ENCODE measurements around the gene C14orf119. TPM values are rescaled to one million over a fixed set of nuclear protein-coding genes. Genes with fewer than 3 reads are reported as not detected.
A peak's percentile ranks its signal among the peaks of the same experiment; 100 is the strongest.

C14orf119 gene
- total RNA-seq, 3 donors from 2014 or later (not counting 1 experiment from before 2014, with no cell fraction given), result 10.6 to 19.0 (median 14.7) TPM

- H3K27ac Mint-ChIP-seq, result no peak overlapping the region
- peaks cover 0 to 3% of the 10 kb centered on the region in 2 donors for H3K27me3 Mint-ChIP-seq (ENCODE audit: low read depth in 2 of 2)
- ATAC-seq (no peak), DNase-seq (no peak)
- WGBS (ENCODE audit: insufficient coverage), result 95% methylated on average over 17 of the region's 17 CpGs
- H3K36me3 Mint-ChIP-seq, result peaks cover 17% of the 10 kb centered on the region
- no peaks in the 10 kb centered on the region for H3K9me3 Mint-ChIP-seq
- Histone ChIP-seq H3K9me3 (ENCODE audit: control insufficient read depth, insufficient read depth, low read length) (no peaks in the 10 kb centered on the region), H3K4me3 (ENCODE audit: low read length) (no peak overlapping the region), H3K27me3 (ENCODE audit: control insufficient read depth, insufficient read depth, low read length) (no peaks in the 10 kb centered on the region), H3K36me3 (ENCODE audit: control insufficient read depth, insufficient read depth, low read length) (peaks cover 55% of the 10 kb centered on the region), H3K27ac (ENCODE audit: low read length) (no peak overlapping the region), H3K4me1 (ENCODE audit: control insufficient read depth, insufficient read depth, low read length) (peaks cover 18% of the 10 kb centered on the region)
- intact Hi-C loops (cut with micrococcal nuclease), result no loop called here
- H3K4me3 Mint-ChIP-seq, result no peak overlapping the region
- H3K4me1 Mint-ChIP-seq, result peaks cover 17 to 28% of the 10 kb centered on the region in 2 donors
- TF ChIP-seq CTCF (IDR thresholded peaks at IDR 0.05), result no peak
Measured at GRCh38 chr14:23060536-23061260, 34.6 kb upstream of the C14orf119 start.

GRCh38 chr14:23062002-23062401 lies 33.3 kb upstream of the C14orf119 start:
- Histone ChIP-seq H3K9me3 (ENCODE audit: control insufficient read depth, insufficient read depth, low read length) (no peaks in the 10 kb centered on the region), H3K36me3 (ENCODE audit: control insufficient read depth, insufficient read depth, low read length) (peaks cover 67% of the 10 kb centered on the region), H3K27me3 (ENCODE audit: control insufficient read depth, insufficient read depth, low read length) (no peaks in the 10 kb centered on the region), H3K4me3 (ENCODE audit: low read length) (no peak overlapping the region), H3K4me1 (ENCODE audit: control insufficient read depth, insufficient read depth, low read length) (peaks cover 9% of the 10 kb centered on the region), H3K27ac (ENCODE audit: low read length) (no peak overlapping the region)
- H3K27ac Mint-ChIP-seq, result no peak overlapping the region
- no peaks in the 10 kb centered on the region for H3K9me3 Mint-ChIP-seq
- no peak for ATAC-seq
- DNase-seq, result no peak
- no peak for TF ChIP-seq CTCF (IDR thresholded peaks at IDR 0.05)
- no peak overlapping the region for H3K4me3 Mint-ChIP-seq
- peaks cover 6 to 21% of the 10 kb centered on the region in 2 donors for H3K4me1 Mint-ChIP-seq
- no peaks in the 10 kb centered on the region for H3K27me3 Mint-ChIP-seq (ENCODE audit: low read depth in 2 of 2)
- H3K36me3 Mint-ChIP-seq, result peaks cover 17% of the 10 kb centered on the region
- WGBS (ENCODE audit: insufficient coverage), result 83% methylated on average over 2 of the region's 4 CpGs
- intact Hi-C loops (cut with micrococcal nuclease), result no loop called here

GRCh38 chr14:23063601-23064000 lies 31.7 kb upstream of the C14orf119 start:
- no peaks in the 10 kb centered on the region for H3K9me3 ChIP-seq (ENCODE audit: control insufficient read depth, insufficient read depth, low read length)
- Mint-ChIP-seq H3K27ac (peak overlapping the region in 1 of 2 donors; percentile 9), H3K4me1 (peaks cover 1 to 14% of the 10 kb centered on the region in 2 donors), H3K4me3 (no peak overlapping the region), H3K36me3 (peaks cover 17% of the 10 kb centered on the region), H3K27me3 (ENCODE audit: low read depth in 2 of 2) (no peaks in the 10 kb centered on the region), H3K9me3 (no peaks in the 10 kb centered on the region)
- WGBS (ENCODE audit: insufficient coverage), result 91% methylated on average over 5 of the region's 5 CpGs
- DNase-seq, result no peak
- no peak overlapping the region for H3K4me3 ChIP-seq (ENCODE audit: low read length)
- TF ChIP-seq CTCF (IDR thresholded peaks at IDR 0.05), result no peak
- H3K36me3 ChIP-seq (ENCODE audit: control insufficient read depth, insufficient read depth, low read length), result peaks cover 82% of the 10 kb centered on the region
- intact Hi-C loops (cut with micrococcal nuclease), result no loop called here
- H3K4me1 ChIP-seq (ENCODE audit: control insufficient read depth, insufficient read depth, low read length), result peaks cover under 1% of the 10 kb centered on the region
- ATAC-seq, result no peak
- no peak overlapping the region for H3K27ac ChIP-seq (ENCODE audit: low read length)
- no peaks in the 10 kb centered on the region for H3K27me3 ChIP-seq (ENCODE audit: control insufficient read depth, insufficient read depth, low read length)

GRCh38 chr14:23066368-23066767 lies 28.9 kb upstream of the C14orf119 start:
- WGBS (ENCODE audit: insufficient coverage), result 96% methylated on average over 3 of the region's 3 CpGs
- Histone ChIP-seq H3K4me3 (ENCODE audit: low read length) (no peak overlapping the region), H3K27me3 (ENCODE audit: control insufficient read depth, insufficient read depth, low read length) (no peaks in the 10 kb centered on the region), H3K27ac (ENCODE audit: low read length) (no peak overlapping the region), H3K9me3 (ENCODE audit: control insufficient read depth, insufficient read depth, low read length) (no peaks in the 10 kb centered on the region), H3K36me3 (ENCODE audit: control insufficient read depth, insufficient read depth, low read length) (peaks cover 66% of the 10 kb centered on the region), H3K4me1 (ENCODE audit: control insufficient read depth, insufficient read depth, low read length) (peaks cover 20% of the 10 kb centered on the region)
- H3K4me3 Mint-ChIP-seq, result no peak overlapping the region
- H3K36me3 Mint-ChIP-seq, result peaks cover 10% of the 10 kb centered on the region
- TF ChIP-seq CTCF (IDR thresholded peaks at IDR 0.05), result no peak
- peaks cover 21 to 30% of the 10 kb centered on the region in 2 donors for H3K4me1 Mint-ChIP-seq
- H3K9me3 Mint-ChIP-seq, result no peaks in the 10 kb centered on the region
- ATAC-seq, result no peak
- intact Hi-C loops (cut with micrococcal nuclease), result no loop called here
- H3K27ac Mint-ChIP-seq, result no peak overlapping the region
- DNase-seq, result no peak
- H3K27me3 Mint-ChIP-seq (ENCODE audit: low read depth in 2 of 2), result no peaks in the 10 kb centered on the region
